Glutamatergic neuron (in vitro differentiated cells): ENCODE results near the gene MCEMP1. TPM values are rescaled to one million over a fixed set of nuclear protein-coding genes. Genes with fewer than 3 reads are reported as not detected.

Experiments
- DNase-seq: peaks from one replicate; pipeline ENCODE4 v3.0.0; 2022
- H3K27ac Mint-ChIP-seq: one replicate; pipeline ENCODE4 v1.8.0; 2020; ENCODE audit warnings: mild to moderate bottlenecking, mixed read lengths, inconsistent platforms; ENCODE audit not compliant: unreplicated experiment
- H3K27me3 Mint-ChIP-seq: one replicate; pipeline ENCODE4 v1.8.0; 2020; ENCODE audit warnings: mild to moderate bottlenecking, moderate library complexity, mixed read lengths, inconsistent platforms; ENCODE audit not compliant: unreplicated experiment
- H3K36me3 Mint-ChIP-seq: one replicate; pipeline ENCODE4 v1.8.0; 2020; ENCODE audit warnings: mild to moderate bottlenecking, mixed read lengths, inconsistent platforms; ENCODE audit not compliant: unreplicated experiment
- H3K4me1 Mint-ChIP-seq: one replicate; pipeline ENCODE4 v1.8.0; 2020; ENCODE audit warnings: mild to moderate bottlenecking, low read depth, mixed read lengths, inconsistent platforms; ENCODE audit not compliant: unreplicated experiment
- H3K4me3 Mint-ChIP-seq: one replicate; pipeline ENCODE4 v1.8.0; 2020; ENCODE audit warnings: mild to moderate bottlenecking, mixed read lengths, inconsistent platforms; ENCODE audit not compliant: unreplicated experiment
- H3K9me3 Mint-ChIP-seq: one replicate; pipeline ENCODE4 v1.8.0; 2020; ENCODE audit warnings: mild to moderate bottlenecking, moderate library complexity, mixed read lengths, inconsistent platforms; ENCODE audit not compliant: unreplicated experiment
- total RNA-seq: library from RNA; stranded (reverse); fragmentation: NEBNext Ultra II Directional; extraction: Animal tissue kit (Norgen Biotek cat#: 25700); gene quantifications from one replicate; pipeline ENCODE4 v1.2.1, GENCODE V29; 2021; ENCODE audit not compliant: unreplicated experiment
- TF ChIP-seq, protein P1 (sequence below): fragments of 200-600 bp; sonication (generic); IDR thresholded peaks from one replicate; pipeline ENCODE4 v1.5.0; 2021; ENCODE audit not compliant: partially characterized antibody, unreplicated experiment

MCEMP1 gene
- total RNA-seq, 1 donor from 2014 or later: not detected

DNA sequence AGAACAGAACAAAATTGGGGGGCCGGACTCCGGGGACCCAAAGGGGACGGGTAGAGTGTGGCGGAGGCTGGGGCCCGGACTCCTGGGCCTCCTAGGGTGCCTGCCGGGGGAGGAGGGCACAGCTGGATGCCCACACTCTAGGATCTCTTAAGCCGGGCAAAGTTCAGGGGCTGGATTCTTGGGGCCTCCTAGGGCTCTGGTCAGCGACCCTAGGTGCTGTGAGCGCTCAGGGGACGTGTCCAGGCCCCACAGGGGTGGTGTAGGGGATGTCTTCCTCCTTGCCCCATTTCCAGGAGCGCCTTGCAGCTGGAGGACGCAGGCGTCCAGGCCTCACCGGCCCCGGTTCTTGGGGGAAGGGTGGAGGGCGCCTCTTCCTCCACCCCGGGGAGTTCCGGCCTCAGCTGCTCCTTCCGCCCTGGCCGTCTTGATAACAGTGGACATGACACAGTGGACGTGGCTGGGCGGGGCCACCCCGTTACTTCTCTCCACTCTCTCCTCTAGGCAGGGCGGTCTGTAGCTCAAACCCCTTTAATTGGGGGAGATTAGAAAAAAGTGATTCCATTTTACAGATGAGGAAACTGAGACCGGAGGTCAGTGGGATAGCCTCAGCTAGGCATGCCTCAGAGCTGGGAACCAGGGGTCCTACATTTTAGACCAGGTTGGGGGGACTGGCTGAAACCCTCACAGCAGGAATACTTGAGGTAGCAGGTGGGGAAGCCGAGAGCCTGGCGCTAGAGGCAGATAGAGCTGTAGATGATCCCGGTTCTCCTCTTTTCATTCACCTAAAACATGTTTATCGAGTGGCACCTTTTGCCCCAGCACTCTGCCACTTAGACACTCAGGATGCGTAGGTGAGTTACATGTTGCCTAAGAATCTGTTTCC is 39.3 kb upstream of the MCEMP1 start:
- no peak overlapping the region for H3K4me3 Mint-ChIP-seq
- H3K9me3 Mint-ChIP-seq: peaks cover 15% of the 10 kb centered on the region
- H3K36me3 Mint-ChIP-seq: no peaks in the 10 kb centered on the region
- no peak overlapping the region for H3K27ac Mint-ChIP-seq
- no peak for DNase-seq
- H3K4me1 Mint-ChIP-seq: peaks cover 15% of the 10 kb centered on the region
- H3K27me3 Mint-ChIP-seq: peaks cover 19% of the 10 kb centered on the region
- TF ChIP-seq, protein P1, sequence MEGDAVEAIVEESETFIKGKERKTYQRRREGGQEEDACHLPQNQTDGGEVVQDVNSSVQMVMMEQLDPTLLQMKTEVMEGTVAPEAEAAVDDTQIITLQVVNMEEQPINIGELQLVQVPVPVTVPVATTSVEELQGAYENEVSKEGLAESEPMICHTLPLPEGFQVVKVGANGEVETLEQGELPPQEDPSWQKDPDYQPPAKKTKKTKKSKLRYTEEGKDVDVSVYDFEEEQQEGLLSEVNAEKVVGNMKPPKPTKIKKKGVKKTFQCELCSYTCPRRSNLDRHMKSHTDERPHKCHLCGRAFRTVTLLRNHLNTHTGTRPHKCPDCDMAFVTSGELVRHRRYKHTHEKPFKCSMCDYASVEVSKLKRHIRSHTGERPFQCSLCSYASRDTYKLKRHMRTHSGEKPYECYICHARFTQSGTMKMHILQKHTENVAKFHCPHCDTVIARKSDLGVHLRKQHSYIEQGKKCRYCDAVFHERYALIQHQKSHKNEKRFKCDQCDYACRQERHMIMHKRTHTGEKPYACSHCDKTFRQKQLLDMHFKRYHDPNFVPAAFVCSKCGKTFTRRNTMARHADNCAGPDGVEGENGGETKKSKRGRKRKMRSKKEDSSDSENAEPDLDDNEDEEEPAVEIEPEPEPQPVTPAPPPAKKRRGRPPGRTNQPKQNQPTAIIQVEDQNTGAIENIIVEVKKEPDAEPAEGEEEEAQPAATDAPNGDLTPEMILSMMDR: no peak

DNA sequence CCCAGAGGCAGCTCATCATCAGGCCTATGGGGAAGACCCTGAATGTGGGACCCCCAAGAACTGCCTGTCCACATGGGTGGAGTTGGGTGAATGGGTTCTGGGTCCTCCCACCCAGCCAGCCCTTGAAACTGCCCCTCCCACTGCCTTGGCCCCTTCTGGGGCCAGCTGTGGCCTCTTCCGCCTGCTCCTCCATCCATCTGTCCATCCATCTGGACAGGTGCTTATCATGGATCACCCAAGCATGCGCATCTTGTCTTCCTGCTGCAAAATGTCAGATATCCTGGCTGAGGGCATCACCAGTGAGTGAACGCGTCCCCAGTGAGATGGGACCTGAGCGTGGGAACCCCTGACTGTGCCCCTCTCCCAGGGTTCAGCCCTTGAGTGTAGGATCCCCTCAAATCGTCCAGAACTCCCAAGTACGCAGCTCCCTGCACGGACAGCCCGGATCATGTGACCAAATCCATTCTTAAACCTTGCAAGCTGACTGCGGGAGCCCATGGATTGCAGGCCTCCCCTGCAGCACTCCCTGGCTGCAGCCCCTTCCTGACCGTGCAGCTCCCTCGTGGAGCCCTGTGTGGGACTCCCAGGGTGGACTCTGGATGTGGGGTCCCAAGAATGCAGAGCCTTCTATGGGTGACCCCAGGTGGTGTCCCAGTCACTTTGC is 38.0 kb upstream of the MCEMP1 start:
- H3K4me3 Mint-ChIP-seq: peak overlapping the region; percentile 74
- H3K27me3 Mint-ChIP-seq: peaks cover 18% of the 10 kb centered on the region
- TF ChIP-seq, protein P1: no peak

DNA sequence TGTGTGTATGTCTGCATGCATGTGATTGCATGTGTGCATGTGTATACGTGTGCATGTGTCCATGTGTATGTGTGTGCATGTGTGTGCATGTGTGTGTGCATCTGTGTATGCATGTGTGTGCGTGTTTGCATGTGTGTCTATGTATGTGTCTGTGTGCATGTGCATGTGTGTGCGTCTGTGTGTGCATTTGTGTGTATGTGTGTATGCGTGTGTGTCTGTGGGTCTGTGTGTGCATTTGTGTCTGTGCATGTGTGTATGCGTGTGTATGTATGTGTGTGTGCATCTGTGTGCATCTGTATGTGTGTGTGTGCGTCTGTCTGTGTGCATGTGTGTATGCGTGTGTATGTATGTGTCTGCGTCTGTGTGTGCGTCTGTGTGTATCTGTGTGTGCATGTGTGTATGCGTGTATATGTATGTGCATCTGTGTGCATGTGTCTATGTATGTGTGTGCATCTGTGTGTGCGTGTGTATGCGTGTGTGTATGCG is 37.0 kb upstream of the MCEMP1 start:
- Mint-ChIP-seq H3K27ac (peak overlapping the region; percentile 26), H3K9me3 (peaks cover 12% of the 10 kb centered on the region), H3K27me3 (peaks cover 14% of the 10 kb centered on the region), H3K4me3 (peak overlapping the region; percentile 40), H3K36me3 (no peaks in the 10 kb centered on the region), H3K4me1 (peaks cover 15% of the 10 kb centered on the region)
- TF ChIP-seq, protein P1: no peak
- DNase-seq: no peak

More for the DNA sequence above, 38.0 kb upstream of the MCEMP1 start:
- peak overlapping the region; percentile 95 for H3K27ac Mint-ChIP-seq
- H3K4me1 Mint-ChIP-seq: peaks cover 15% of the 10 kb centered on the region
- H3K9me3 Mint-ChIP-seq: peaks cover 15% of the 10 kb centered on the region
- H3K36me3 Mint-ChIP-seq: no peaks in the 10 kb centered on the region
- DNase-seq: no peak

DNA sequence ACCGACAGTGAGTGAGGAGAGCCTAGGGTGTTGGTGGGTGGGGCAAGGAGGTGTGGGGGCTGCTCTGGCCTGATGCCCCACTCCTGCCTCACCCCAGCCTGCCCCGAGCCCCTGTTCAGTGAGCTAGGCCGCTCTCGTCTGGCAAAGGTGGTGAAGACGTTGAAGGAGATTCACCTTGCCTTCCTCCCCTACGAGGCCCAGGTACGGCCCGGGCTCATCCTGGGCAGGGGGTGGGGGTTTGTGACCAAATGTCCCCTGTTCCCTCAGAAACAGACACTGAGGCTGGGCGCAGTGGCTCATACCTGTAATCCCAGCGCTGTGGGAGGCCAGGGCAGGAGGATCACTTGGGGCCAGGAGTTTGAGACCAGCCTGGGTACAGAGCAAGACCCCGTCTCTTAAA is 36.1 kb upstream of the MCEMP1 start:
- no peak for DNase-seq
- Mint-ChIP-seq H3K4me1 (peaks cover 16% of the 10 kb centered on the region), H3K4me3 (no peak overlapping the region), H3K27me3 (peaks cover 16% of the 10 kb centered on the region), H3K36me3 (no peaks in the 10 kb centered on the region), H3K27ac (no peak overlapping the region), H3K9me3 (peaks cover 12% of the 10 kb centered on the region)
- TF ChIP-seq, protein P1: no peak
